GM20431 (cell line): ENCODE results near the gene MTA1.

Experiments used
- in situ Hi-C: fragments of 300-500 bp; cut with MseI, MboI; formaldehyde crosslinking; loops from one replicate; pipeline ENCODE4 v1.15.0; 2020; ENCODE audit warnings: low sequenced_read_pairs; ENCODE audit not compliant: unreplicated experiment

MTA1 gene

GRCh38 chr14:105419195-105420091 is at the start of gene MTA1:
TSS of gene MTA1 (plus strand) at chr14:105419827. CDS start at chr14:105420036, 209 bp downstream.
- in situ Hi-C loops = no loop called here

DNA sequence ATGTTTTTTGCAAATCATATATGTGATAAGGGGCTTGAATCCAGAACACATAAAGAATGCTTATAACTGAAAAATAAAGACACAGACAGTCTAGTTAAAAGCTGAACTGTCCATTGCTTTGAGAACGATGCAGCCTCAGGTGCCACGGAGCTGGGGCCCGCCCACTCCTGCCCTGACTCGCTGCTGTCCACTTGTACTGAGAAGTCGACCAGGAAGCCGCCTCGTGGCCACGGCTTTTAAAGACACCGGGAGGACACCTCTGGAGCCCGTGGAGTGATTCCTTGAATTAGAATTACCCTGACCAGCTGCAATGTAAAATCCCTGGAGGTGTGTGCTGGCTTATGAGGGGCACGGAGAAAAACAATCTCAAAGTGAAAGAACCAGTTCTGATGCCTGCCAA is 45.2 kb upstream of the MTA1 start:
- in situ Hi-C loops = loop anchor here (10.0 kb wide), 1 partner anchor 140 kb away; no protein-coding TSS in a partner anchor

DNA sequence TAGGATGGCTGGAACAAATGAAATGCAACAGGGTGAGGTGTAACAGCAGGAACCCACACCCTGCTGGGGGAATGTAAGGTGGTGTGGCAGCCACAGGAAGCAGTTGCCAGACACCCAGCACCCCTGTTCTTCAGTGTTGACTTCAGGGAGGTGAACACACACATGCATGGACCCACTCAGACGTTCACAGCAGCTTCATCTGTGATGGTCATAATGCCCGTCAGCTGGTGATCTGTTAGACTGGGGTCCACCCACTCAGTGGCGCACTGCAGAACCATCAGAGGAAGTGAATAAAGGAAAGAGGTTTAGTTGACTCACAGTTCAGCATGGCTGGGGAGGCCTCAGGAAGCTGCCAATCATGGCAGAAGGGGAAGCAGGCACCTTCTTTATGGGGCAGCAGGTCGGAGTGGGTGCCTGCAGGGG is 44.0 kb upstream of the MTA1 start:
- in situ Hi-C loops = loop anchor here (10.0 kb wide), 1 partner anchor 139 kb away; no protein-coding TSS in a partner anchor

- in situ Hi-C loops = loop anchor here (10.0 kb wide), 1 partner anchor 138 kb away; no protein-coding TSS in a partner anchor
Measured at GRCh38 chr14:105376521-105377440, 42.8 kb upstream of the MTA1 start.

DNA sequence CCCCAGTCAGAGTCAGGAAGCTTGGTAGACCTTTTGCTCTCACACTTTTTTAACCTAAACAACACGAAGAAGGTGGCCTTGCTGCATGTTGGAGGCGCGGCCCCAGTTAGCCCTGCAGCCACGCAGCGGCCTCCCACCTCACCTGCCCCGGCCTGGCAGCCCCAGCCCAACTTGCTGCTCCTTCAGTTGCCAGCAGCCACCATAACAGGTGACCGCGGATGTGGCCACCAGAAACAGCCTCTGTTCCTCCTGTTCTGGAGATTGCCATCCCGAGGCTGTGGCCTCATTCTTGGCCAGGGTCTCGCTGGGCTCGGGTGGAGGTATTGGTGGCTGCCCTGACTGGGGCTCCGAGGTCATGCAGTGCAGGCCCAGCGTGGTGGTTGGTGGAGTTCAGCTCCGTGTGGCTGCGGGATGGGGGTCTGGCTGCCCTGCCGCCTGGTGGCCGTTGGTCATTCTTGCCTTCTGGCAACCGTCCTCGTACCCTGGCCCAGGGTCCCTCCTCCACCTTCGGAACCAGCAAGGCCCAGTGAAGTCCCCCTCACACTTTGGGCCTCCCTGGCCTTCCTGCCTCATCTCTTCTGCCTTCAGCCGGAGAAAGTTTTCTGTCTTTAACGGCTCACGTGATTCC is 42.0 kb upstream of the MTA1 start:
- in situ Hi-C loops = loop anchor here (10.0 kb wide), 1 partner anchor 137 kb away; no protein-coding TSS in a partner anchor

GRCh38 chr14:105378199-105378598 is 41.4 kb upstream of the MTA1 start:
- in situ Hi-C loops = loop anchor here (10.0 kb wide), 1 partner anchor 137 kb away; no protein-coding TSS in a partner anchor

- in situ Hi-C loops = loop anchor here (10.0 kb wide), 1 partner anchor 136 kb away; no protein-coding TSS in a partner anchor
Measured at GRCh38 chr14:105378873-105379685, 40.5 kb upstream of the MTA1 start.

GRCh38 chr14:105379946-105380345 is 39.7 kb upstream of the MTA1 start:
- in situ Hi-C loops = loop anchor here (10.0 kb wide), 1 partner anchor 135 kb away; no protein-coding TSS in a partner anchor

- in situ Hi-C loops = no loop called here
Measured at GRCh38 chr14:105380756-105381155, 38.9 kb upstream of the MTA1 start.

DNA sequence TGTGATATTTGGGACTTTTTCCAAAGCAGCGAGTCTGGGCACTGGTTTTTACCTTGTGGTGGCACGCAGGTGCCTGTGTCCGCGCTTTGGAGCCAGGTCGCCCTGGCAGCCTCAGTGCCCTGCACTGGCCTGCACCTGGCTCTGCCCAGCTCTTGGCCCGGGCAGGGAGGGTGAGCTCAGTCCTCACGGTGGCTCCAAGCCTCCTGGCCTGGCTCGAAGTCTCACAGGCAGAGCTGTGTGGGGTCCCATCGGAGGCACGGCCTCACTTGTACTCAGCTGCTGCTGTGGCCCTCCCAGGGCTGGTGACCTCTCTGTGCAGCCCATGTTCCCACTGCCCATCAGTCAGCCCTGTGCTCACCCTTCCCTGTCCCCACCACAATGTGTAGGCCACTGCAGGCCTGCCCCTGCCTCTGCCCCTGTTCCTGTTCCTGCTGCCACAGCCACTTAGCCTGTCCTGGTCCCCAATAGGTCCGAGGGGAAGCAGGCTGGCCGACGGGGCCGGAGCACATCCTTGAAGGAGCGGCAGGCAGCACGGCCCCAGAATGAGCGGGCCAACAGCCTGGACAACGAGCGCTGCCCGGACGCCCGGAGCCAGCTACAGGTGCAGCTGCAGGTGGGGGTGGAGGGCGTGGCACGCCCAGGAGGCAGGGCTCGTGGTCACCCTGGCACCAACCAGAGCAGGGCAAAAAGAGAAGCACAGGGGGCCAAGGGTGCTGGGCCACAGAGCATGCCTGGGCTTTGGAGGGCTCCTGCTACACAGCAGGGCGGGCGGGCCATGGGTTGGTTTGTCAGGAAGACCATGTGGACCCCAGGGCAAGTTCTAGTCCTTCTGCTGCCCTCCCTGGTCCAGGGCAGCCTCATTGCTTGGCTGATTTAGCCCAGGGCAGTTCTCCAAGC is 37.9 kb upstream of the MTA1 start:
- in situ Hi-C loops = no loop called here

DNA sequence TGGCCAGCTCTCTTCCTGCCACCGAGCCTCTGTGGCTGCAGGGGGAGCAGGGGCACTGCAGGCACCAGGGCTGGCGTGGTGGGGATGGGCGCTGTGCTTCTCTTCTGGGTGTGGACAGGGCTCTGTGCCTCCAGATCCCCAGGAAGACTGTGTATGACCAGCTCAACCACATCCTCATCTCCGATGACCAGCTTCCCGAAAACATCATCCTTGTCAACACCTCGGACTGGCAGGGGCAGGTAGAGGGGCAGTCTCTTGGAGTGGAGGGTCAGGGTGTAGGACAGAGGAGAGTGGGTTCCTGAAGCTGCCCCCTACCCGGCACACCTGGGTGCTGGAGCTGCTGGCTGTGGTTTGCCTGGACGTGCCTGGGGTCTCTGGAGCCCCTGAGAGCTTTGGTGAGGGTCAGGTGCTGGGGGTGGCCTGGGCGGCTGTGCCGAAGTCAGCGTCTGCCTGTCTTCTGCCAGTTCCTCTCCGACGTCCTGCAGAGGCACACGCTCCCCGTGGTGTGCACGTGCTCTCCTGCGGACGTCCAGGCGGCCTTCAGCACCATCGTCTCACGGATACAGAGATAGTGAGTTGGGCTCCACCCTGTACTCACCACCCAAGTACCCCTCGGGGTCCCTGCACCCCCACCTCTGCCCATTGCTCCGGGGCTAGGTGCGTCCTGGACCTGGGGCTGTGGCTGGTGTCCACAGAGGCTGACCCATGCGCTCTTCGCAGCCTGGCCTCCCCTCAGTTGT is 37.1 kb upstream of the MTA1 start:
- in situ Hi-C loops = no loop called here

GRCh38 chr14:105383083-105383730 is 36.4 kb upstream of the MTA1 start:
- in situ Hi-C loops = no loop called here

- in situ Hi-C loops = no loop called here
Measured at GRCh38 chr14:105384041-105384557, 35.5 kb upstream of the MTA1 start.

DNA sequence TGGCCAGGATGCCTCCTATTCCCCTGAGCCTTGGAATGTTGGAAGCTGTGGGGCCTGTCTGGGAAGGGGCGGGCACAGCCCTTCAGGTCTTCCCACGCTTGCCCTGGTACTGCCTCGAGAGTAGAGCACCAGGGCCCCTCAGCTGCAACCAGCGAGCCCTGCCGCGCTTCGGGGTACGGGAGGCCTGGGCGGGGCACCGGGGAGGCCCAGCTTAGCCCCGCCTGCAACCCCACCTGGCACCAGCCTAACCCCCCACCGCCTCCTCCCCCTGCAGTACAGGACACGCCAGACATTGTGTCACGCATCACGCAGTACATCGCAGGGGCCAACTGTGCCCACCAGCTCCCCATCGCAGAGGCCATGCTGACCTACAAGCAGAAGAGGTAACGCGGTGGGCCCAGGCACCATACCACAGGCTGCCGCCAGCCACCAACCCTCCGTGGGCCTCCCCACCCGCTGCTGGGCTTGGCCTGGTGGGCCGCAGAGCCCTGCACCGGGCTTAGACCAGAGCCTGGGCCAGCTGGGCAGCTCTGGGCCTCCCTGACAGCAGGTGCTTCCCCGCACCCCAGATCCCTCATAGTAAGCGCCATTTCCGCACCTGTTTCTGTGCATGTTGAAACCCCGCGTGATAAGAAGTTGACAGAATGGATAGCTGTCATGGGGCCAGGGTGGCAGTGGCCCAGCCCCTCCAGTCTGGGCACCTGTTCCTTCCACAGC is 34.9 kb upstream of the MTA1 start:
- in situ Hi-C loops = no loop called here

- in situ Hi-C loops = no loop called here
Measured at GRCh38 chr14:105385322-105385637, 34.3 kb upstream of the MTA1 start.

DNA sequence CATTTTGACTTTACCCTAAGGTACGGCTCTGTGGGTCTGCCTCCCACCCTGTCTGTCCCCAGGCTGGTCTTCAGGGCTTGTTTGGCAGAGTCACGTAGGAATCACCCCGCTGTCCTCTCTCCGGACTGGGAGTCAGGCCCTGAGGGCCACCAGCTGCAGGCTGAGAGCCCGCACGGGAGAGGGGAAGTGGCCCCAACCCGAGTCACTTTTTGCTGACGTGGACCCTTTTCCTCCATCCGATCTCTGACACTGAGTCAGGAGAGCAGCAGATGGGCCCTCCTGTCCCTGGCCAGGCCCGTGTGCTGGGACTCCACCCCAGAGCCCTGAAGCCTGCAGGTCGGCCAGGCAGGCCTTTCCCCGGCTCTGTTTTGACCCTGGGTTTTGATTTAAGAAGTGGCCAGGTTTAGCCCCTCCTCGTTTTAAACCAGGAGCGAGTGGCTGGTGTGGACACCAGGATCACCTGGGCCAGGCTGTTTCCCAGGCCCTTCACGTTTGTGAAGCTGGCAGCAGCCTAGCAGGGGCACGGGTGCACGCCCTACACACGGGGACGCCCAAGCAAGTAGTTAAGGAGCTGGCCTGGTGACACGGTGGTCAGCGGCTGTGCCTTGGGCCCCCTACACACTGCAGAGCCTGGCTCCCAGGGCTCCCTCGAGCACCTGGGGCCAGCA is 33.8 kb upstream of the MTA1 start:
- in situ Hi-C loops = no loop called here
